ENCODE measurements around the gene RCOR3.

RCOR3 gene

DNA sequence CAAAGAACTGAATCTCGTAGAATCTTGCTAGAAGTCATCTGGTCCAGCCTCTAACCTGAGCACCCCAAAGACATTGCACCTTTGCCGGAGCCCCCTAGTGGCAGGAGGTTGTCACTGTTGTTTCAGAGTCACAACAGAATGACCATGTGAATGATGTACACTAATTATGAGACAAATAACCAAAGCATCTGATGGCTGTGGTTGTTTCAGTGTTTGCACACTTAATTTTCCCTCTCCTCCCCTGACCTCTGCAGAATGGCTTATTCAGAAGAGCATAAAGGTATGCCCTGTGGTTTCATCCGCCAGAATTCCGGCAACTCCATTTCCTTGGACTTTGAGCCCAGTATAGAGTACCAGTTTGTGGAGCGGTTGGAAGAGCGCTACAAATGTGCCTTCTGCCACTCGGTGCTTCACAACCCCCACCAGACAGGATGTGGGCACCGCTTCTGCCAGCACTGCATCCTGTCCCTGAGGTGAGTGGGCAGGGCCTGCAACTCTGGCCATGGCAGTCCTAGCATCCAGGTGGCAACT, 93.9 kb downstream of the RCOR3 start:
- Mint-ChIP-seq H3K36me3 (ENCODE audit: low read depth) (peaks cover 29% of the 10 kb centered on the region), H3K9me3 (peaks cover 22% of the 10 kb centered on the region), H3K27me3 (ENCODE audit: low read depth, poor library complexity) (no peaks in the 10 kb centered on the region), H3K27ac (no peak overlapping the region), H3K4me3 (no peak overlapping the region), H3K4me1 (no peaks in the 10 kb centered on the region)
- no peak for DNase-seq
- TF ChIP-seq, protein P1, sequence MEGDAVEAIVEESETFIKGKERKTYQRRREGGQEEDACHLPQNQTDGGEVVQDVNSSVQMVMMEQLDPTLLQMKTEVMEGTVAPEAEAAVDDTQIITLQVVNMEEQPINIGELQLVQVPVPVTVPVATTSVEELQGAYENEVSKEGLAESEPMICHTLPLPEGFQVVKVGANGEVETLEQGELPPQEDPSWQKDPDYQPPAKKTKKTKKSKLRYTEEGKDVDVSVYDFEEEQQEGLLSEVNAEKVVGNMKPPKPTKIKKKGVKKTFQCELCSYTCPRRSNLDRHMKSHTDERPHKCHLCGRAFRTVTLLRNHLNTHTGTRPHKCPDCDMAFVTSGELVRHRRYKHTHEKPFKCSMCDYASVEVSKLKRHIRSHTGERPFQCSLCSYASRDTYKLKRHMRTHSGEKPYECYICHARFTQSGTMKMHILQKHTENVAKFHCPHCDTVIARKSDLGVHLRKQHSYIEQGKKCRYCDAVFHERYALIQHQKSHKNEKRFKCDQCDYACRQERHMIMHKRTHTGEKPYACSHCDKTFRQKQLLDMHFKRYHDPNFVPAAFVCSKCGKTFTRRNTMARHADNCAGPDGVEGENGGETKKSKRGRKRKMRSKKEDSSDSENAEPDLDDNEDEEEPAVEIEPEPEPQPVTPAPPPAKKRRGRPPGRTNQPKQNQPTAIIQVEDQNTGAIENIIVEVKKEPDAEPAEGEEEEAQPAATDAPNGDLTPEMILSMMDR (IDR thresholded peaks at IDR 0.05): peak; percentile 42

DNA sequence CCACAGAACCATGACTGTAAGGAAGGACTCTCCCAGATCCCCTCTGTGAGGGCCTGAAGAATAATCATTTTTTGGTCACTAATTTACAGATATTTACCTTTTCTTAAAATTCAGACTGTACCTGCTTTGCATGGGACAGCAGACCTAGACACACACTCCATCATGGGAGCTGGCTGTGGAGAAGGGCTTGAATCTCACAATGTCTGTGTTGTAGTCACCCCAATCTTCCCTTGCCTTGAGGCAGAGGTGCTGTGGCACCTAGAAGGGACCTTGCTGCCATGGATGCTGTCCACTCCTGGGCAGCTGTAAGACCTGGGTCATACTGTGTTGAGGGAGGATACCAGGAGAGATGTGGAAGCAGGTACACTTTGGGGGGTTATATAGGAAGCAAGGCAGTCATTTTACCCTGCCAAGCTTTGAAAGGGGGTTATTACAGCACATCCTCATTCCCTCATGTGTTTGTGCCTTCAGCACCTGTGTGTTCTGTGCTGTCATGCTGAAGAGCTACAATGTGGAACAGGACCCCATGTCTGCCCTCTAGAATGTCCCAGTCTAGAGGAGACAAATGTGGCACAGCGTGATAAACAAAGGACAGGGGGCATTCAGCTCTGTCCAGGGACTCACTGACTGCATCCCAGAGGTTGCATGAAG, 94.5 kb downstream of the RCOR3 start:
- DNase-seq: no peak
- no peak overlapping the region for H3K4me3 Mint-ChIP-seq
- H3K9me3 Mint-ChIP-seq: peaks cover 22% of the 10 kb centered on the region
- peaks cover 29% of the 10 kb centered on the region for H3K36me3 Mint-ChIP-seq (ENCODE audit: low read depth)
- no peaks in the 10 kb centered on the region for H3K4me1 Mint-ChIP-seq
- H3K27ac Mint-ChIP-seq: no peak overlapping the region
- TF ChIP-seq, protein P1 (IDR thresholded peaks at IDR 0.05): no peak
- H3K27me3 Mint-ChIP-seq (ENCODE audit: low read depth, poor library complexity): no peaks in the 10 kb centered on the region

DNA sequence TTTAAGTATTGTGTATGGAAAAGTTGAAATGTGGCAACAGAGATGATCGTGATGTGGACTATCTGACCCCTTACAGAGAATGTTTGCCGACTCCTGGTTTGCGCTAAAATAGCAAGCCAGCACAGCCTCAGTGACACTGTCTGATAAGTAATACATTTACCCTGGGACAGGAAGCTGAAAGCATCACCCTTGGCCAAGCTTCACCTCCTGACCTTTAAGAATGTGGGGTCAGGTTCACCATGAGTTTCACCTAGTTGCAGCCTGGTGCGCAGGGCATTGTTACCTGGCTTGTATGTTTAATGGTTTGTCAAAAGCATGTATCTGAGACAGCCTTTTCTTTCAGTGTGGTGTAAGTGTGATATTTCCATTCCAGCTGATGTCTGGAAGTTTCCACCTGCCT, 96.7 kb downstream of the RCOR3 start:
- H3K27me3 Mint-ChIP-seq (ENCODE audit: low read depth, poor library complexity): no peaks in the 10 kb centered on the region
- H3K4me3 Mint-ChIP-seq: no peak overlapping the region
- peaks cover 39% of the 10 kb centered on the region for H3K36me3 Mint-ChIP-seq (ENCODE audit: low read depth)
- no peaks in the 10 kb centered on the region for H3K4me1 Mint-ChIP-seq
- TF ChIP-seq, protein P1 (IDR thresholded peaks at IDR 0.05): no peak
- no peak for DNase-seq
- H3K9me3 Mint-ChIP-seq: peaks cover 22% of the 10 kb centered on the region
- H3K27ac Mint-ChIP-seq: no peak overlapping the region

DNA sequence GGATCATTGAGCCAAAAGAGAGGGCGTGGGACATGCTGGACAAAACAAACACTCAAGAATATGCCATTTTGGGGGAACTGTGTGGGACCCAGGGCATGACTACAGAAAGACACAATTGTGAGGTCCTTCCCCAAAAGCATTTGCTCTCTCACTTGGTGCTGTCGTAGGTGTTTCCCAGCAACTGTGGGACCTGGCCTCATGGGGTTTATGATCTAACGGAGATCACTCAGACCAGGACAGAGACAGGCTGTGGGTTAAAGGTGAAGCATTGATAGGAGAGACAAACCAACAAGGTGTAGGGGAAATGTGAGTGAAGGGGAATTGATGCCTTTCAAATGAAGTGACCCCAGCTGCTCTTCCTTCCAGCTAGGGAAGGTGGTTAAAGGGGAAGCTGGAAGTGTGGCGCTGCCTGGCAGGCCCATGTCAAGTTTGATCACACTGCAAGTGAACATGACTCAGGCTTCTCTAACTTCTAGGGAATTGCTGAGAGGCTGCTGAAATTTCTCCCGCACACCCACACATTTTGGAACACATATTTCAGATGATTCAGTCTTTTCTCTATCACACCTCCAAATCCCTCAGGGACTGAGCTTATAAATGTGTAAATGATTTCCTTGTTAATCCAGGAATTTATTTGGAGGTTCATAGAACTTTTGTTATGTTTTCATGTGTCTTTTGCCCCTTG, 97.7 kb downstream of the RCOR3 start:
- Mint-ChIP-seq H3K27me3 (ENCODE audit: low read depth, poor library complexity) (no peaks in the 10 kb centered on the region), H3K4me3 (no peak overlapping the region), H3K27ac (peak overlapping the region; percentile 72), H3K36me3 (ENCODE audit: low read depth) (peaks cover 35% of the 10 kb centered on the region), H3K4me1 (no peaks in the 10 kb centered on the region), H3K9me3 (peaks cover 14% of the 10 kb centered on the region)
- TF ChIP-seq, protein P1 (IDR thresholded peaks at IDR 0.05): no peak
- DNase-seq: no peak

GRCh38 chr1:211358685-211359084, 99.5 kb downstream of the RCOR3 start:
- no peak overlapping the region for H3K4me3 Mint-ChIP-seq
- DNase-seq: no peak
- TF ChIP-seq, protein P1 (IDR thresholded peaks at IDR 0.05): no peak
- peaks cover 29% of the 10 kb centered on the region for H3K36me3 Mint-ChIP-seq (ENCODE audit: low read depth)
- H3K27ac Mint-ChIP-seq: no peak overlapping the region
- no peaks in the 10 kb centered on the region for H3K9me3 Mint-ChIP-seq
- H3K27me3 Mint-ChIP-seq (ENCODE audit: low read depth, poor library complexity): no peaks in the 10 kb centered on the region
- no peaks in the 10 kb centered on the region for H3K4me1 Mint-ChIP-seq
